ENCODE data around the gene SUMO4.

SUMO4 gene

DNA sequence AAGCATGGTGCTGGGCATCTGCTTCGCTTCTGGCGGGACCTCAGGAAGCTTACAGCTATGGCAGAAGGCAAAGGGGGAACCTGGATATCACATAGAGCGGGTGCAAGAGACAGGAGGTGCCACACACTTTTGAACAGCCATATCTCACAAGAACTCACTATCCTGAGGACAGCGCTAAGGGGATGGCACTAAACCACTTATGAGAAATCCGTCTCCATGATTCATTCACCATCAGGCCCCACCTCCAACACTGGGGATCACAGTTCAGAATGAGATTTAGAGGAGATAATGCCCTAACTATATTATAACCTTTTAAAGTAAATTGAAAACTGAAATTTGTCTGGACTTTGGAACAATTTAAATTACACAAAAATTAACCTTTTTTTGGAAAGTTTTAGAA is 37.8 kb upstream of the SUMO4 start:
- TF ChIP-seq, protein P1, sequence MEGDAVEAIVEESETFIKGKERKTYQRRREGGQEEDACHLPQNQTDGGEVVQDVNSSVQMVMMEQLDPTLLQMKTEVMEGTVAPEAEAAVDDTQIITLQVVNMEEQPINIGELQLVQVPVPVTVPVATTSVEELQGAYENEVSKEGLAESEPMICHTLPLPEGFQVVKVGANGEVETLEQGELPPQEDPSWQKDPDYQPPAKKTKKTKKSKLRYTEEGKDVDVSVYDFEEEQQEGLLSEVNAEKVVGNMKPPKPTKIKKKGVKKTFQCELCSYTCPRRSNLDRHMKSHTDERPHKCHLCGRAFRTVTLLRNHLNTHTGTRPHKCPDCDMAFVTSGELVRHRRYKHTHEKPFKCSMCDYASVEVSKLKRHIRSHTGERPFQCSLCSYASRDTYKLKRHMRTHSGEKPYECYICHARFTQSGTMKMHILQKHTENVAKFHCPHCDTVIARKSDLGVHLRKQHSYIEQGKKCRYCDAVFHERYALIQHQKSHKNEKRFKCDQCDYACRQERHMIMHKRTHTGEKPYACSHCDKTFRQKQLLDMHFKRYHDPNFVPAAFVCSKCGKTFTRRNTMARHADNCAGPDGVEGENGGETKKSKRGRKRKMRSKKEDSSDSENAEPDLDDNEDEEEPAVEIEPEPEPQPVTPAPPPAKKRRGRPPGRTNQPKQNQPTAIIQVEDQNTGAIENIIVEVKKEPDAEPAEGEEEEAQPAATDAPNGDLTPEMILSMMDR (IDR thresholded peaks at IDR 0.05; ENCODE audit: low read depth, low read length, missing control alignments): no peak
- no peak for DNase-seq (ENCODE audit: extremely low read depth, low read depth)
- H3K4me3 ChIP-seq (replicated peaks; ENCODE audit: low read depth, low read length): no peak overlapping the region

GRCh38 chr6:149363154-149363553 is 36.9 kb upstream of the SUMO4 start:
- no peak overlapping the region for H3K4me3 ChIP-seq (replicated peaks; ENCODE audit: low read depth, low read length)
- TF ChIP-seq, protein P1 (IDR thresholded peaks at IDR 0.05; ENCODE audit: low read depth, low read length, missing control alignments): no peak
- no peak for DNase-seq (ENCODE audit: extremely low read depth, low read depth)

GRCh38 chr6:149364557-149364956 is 35.5 kb upstream of the SUMO4 start:
- no peak overlapping the region for H3K4me3 ChIP-seq (replicated peaks; ENCODE audit: low read depth, low read length)
- DNase-seq (ENCODE audit: extremely low read depth, low read depth): no peak
- TF ChIP-seq, protein P1 (IDR thresholded peaks at IDR 0.05; ENCODE audit: low read depth, low read length, missing control alignments): no peak

- no peak for DNase-seq (ENCODE audit: extremely low read depth, low read depth)
- H3K4me3 ChIP-seq (replicated peaks; ENCODE audit: low read depth, low read length): no peak overlapping the region
- TF ChIP-seq, protein P1 (IDR thresholded peaks at IDR 0.05; ENCODE audit: low read depth, low read length, missing control alignments): no peak
These were observed 34.9 kb upstream of the SUMO4 start for GRCh38 chr6:149365197-149365596.

DNA sequence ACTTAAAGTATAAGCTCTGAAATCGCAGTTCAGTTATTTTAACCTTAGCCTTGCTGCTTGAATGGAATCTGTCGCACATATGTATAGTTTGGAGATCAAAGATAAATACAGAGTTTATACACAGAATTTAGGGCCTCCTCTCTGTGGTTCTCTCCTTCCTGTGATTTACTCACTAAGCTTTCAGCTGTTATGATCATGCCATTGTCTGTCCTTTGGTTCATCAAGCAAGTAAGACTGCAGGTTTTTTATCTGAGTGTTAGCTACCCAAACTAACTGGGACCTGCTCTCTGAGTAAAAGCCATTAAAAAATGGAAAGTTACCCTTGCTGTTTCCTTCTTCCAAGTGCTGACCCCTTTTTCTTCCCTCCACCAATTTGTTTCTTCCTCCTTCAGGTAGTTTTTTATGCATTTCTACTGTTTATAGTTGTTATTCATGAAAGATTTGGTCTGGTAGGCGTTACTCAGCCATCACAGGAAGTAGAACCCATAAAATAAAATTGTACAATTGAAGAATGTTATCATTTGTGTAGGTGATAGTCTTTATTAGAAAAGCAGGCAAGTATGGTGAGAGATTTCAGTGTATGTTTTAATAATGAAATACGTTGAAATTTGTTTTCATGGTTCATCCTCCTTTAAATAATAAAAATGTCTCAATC is 33.7 kb upstream of the SUMO4 start:
- TF ChIP-seq, protein P1 (IDR thresholded peaks at IDR 0.05; ENCODE audit: low read depth, low read length, missing control alignments): no peak
- no peak overlapping the region for H3K4me3 ChIP-seq (replicated peaks; ENCODE audit: low read depth, low read length)
- DNase-seq (ENCODE audit: extremely low read depth, low read depth): no peak

GRCh38 chr6:149368065-149368464 is 32.0 kb upstream of the SUMO4 start:
- no peak for DNase-seq (ENCODE audit: extremely low read depth, low read depth)
- no peak overlapping the region for H3K4me3 ChIP-seq (replicated peaks; ENCODE audit: low read depth, low read length)
- TF ChIP-seq, protein P1 (IDR thresholded peaks at IDR 0.05; ENCODE audit: low read depth, low read length, missing control alignments): no peak

DNA sequence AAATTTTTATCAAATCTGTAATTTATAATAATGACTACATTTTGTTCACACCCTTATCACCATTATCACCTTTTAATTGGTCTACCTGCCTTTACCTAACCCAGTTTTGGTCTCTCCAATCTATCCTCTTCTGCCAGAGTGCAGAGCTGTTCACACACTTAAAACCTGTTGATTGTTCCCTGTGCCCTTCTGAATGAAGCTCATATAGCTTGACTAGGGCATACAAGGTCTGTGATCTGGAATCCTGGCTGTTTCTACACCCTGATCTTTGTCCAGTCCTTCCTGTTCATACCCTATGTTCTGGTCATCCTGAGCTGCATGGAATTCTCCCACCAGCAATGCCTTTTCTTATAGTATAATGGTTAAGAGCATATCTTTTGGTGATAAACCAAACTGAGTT is 28.9 kb upstream of the SUMO4 start:
- TF ChIP-seq, protein P1 (IDR thresholded peaks at IDR 0.05; ENCODE audit: low read depth, low read length, missing control alignments): no peak
- no peak for DNase-seq (ENCODE audit: extremely low read depth, low read depth)
- H3K4me3 ChIP-seq (replicated peaks; ENCODE audit: low read depth, low read length): no peak overlapping the region

Data from HFF-Myc (cell line).